Upper lobe of left lung (tissue), 6 donors: Measurements from ENCODE around the gene CLTCL1. TPM values are rescaled to one million over a fixed set of nuclear protein-coding genes. Genes with fewer than 3 reads are reported as not detected.

ENCODE experiments used
- ATAC-seq, 2 donors: fragments of 200-7000 bp; cut with Tn5 transposase; one replicate each; pipeline ENCODE4 v1.9.1; 2022; ENCODE audit warnings: mild to moderate bottlenecking in 2 of 2, moderate library complexity in 2 of 2; ENCODE audit not compliant: low FRiP score in 2 of 2
- DNase-seq, 2 donors: peaks; one replicate each; pipeline ENCODE4 v3.0.0-alpha.2; 2019 to 2020
- H3K27ac ChIP-seq, 4 donors: fragments of 200-600 bp; sonication (generic); one replicate each; pipeline ENCODE4 v1.5.1; 2016 to 2019
- H3K27me3 ChIP-seq, 4 donors: fragments of 200-600 bp; sonication (generic); one replicate each; pipeline ENCODE4 v1.5.1; 2017 to 2019
- H3K36me3 ChIP-seq, 4 donors: fragments of 200-600 bp; sonication (generic); one replicate each; pipeline ENCODE4 v1.5.1; 2016 to 2019
- H3K4me1 ChIP-seq, 4 donors: fragments of 200-600 bp; sonication (generic); one replicate each; pipeline ENCODE4 v1.5.1; 2018 to 2019
- H3K4me3 ChIP-seq, 4 donors: fragments of 200-600 bp; sonication (generic); one replicate each; pipeline ENCODE4 v1.5.1; 2017 to 2019; ENCODE audit warnings: mild to moderate bottlenecking in 2 of 4, moderate library complexity in 1 of 4
- H3K9me3 ChIP-seq, 4 donors: fragments of 200-600 bp; sonication (generic); one replicate each; pipeline ENCODE4 v1.5.1; 2018 to 2019
- CTCF ChIP-seq, 6 experiments: fragments of 450-650 bp in 4 of 6; fragments of 200-600 bp in 2 of 6; sonication (generic) in 2 of 6; IDR thresholded peaks; one replicate each; pipeline ENCODE4 v1.5.1; 2016 to 2019; ENCODE audit warnings: antibody characterized with exemption in 6 of 6
- EP300 ChIP-seq, 4 donors: sonication (generic); formaldehyde crosslinking; IDR thresholded peaks; one replicate each; pipeline ENCODE4 v1.5.1; 2017; ENCODE audit warnings: antibody characterized with exemption in 4 of 4, control low read depth in 2 of 4
- POLR2A ChIP-seq, 4 donors: fragments of 450-650 bp; IDR thresholded peaks; one replicate each; pipeline ENCODE4 v1.5.1; 2016 to 2017; ENCODE audit warnings: antibody characterized with exemption in 4 of 4, mild to moderate bottlenecking in 2 of 4
- POLR2AphosphoS5 ChIP-seq, 2 donors: sonication (generic); formaldehyde crosslinking; IDR thresholded peaks; one replicate each; pipeline ENCODE4 v1.5.1; 2017; ENCODE audit warnings: antibody characterized with exemption in 2 of 2
- WGBS, 2 donors: methylation state at CpG; one replicate each; pipeline ENCODE4 v1.1.5; 2017 to 2018; 5-methylcytosine and 5-hydroxymethylcytosine counted together
- total RNA-seq, 6 donors: library from RNA; depleted of rRNA in 4 of 6; stranded (reverse); fragments of >200 nt in 4 of 6; gene quantifications; one replicate each; pipeline versions ENCODE4 v1.1.0 to v1.2.1, GENCODE V29; 2016 to 2021
- donor health status: DM: no; HTN: no; CAD: no; lungs with moderate emphysema.
- donor health status: DM: no; HTN: yes; CAD: no; lungs with severe emphysema.

The CLTCL1 gene
- total RNA-seq, 6 donors from 2014 or later: 3.0 to 14.7 (median 6.0) TPM

GRCh38 chr22:19175602-19176174 is 115.8 kb downstream of the CLTCL1 start:
- ATAC-seq (no peak), DNase-seq (peak in 1 of 2 donors; percentile 79)
- no peak overlapping the region for H3K4me3 ChIP-seq
- TF ChIP-seq POLR2A (IDR thresholded peaks at IDR 0.05): no peak
- TF ChIP-seq CTCF (IDR thresholded peaks at IDR 0.05): no peak
- TF ChIP-seq EP300 (IDR thresholded peaks at IDR 0.05): no peak
- no peak for TF ChIP-seq POLR2AphosphoS5 (IDR thresholded peaks at IDR 0.05)
- H3K36me3 ChIP-seq: peaks cover 0 to 8% (median 0%) of the 10 kb centered on the region in 4 donors
- H3K9me3 ChIP-seq: no peaks in the 10 kb centered on the region
- peak overlapping the region in 1 of 4 donors; percentile 39 for H3K27ac ChIP-seq
- H3K27me3 ChIP-seq: no peaks in the 10 kb centered on the region
- 72 to 76% methylated on average over 6 to 19 of the region's 21 CpGs for WGBS, 2 donors
- H3K4me1 ChIP-seq: peaks cover 45 to 66% (median 51%) of the 10 kb centered on the region in 4 donors

GRCh38 chr22:19175026-19175601 is 116.4 kb downstream of the CLTCL1 start:
- no peak for ATAC-seq
- Histone ChIP-seq H3K27ac (peak overlapping the region in 3 of 4 donors; percentile 4 to 39 (median 14)), H3K4me3 (no peak overlapping the region), H3K4me1 (peaks cover 51 to 70% (median 55%) of the 10 kb centered on the region in 4 donors), H3K9me3 (no peaks in the 10 kb centered on the region), H3K27me3 (peaks cover 0 to 2% (median under 1%) of the 10 kb centered on the region in 4 donors), H3K36me3 (peaks cover 0 to 8% (median 0%) of the 10 kb centered on the region in 4 donors)
- WGBS, 2 donors: 83 to 90% methylated on average over 1 to 6 of the region's 7 CpGs
- TF ChIP-seq CTCF (IDR thresholded peaks at IDR 0.05) (no peak), POLR2AphosphoS5 (IDR thresholded peaks at IDR 0.05) (no peak), POLR2A (IDR thresholded peaks at IDR 0.05) (no peak), EP300 (IDR thresholded peaks at IDR 0.05) (no peak)
- DNase-seq: no peak

- WGBS, 2 donors: 52 to 55% methylated on average over 6 to 11 of the region's 14 CpGs
- peak overlapping the region in 3 of 4 donors; percentile 4 to 39 (median 14) for H3K27ac ChIP-seq
- H3K36me3 ChIP-seq: peaks cover 0 to 8% (median 0%) of the 10 kb centered on the region in 4 donors
- H3K9me3 ChIP-seq: no peaks in the 10 kb centered on the region
- H3K4me1 ChIP-seq: peaks cover 53 to 72% (median 58%) of the 10 kb centered on the region in 4 donors
- DNase-seq (no peak), ATAC-seq (no peak)
- no peak overlapping the region for H3K4me3 ChIP-seq
- peaks cover 0 to 9% (median 5%) of the 10 kb centered on the region in 4 donors for H3K27me3 ChIP-seq
- TF ChIP-seq EP300 (IDR thresholded peaks at IDR 0.05): no peak
- TF ChIP-seq POLR2A (IDR thresholded peaks at IDR 0.05): no peak
- TF ChIP-seq CTCF (IDR thresholded peaks at IDR 0.05): no peak
- no peak for TF ChIP-seq POLR2AphosphoS5 (IDR thresholded peaks at IDR 0.05)
These were observed 117.2 kb downstream of the CLTCL1 start for GRCh38 chr22:19174106-19175025.

- Histone ChIP-seq H3K36me3 (peaks cover 0 to 8% (median 0%) of the 10 kb centered on the region in 4 donors), H3K9me3 (no peaks in the 10 kb centered on the region), H3K4me3 (peak overlapping the region in 1 of 4 donors; percentile 75), H3K27ac (peak overlapping the region in 1 of 4 donors; percentile 39), H3K4me1 (peaks cover 51 to 72% (median 59%) of the 10 kb centered on the region in 4 donors), H3K27me3 (peaks cover 4 to 18% (median 12%) of the 10 kb centered on the region in 4 donors)
- ATAC-seq: no peak
- TF ChIP-seq CTCF (IDR thresholded peaks at IDR 0.05) (no peak), POLR2AphosphoS5 (IDR thresholded peaks at IDR 0.05) (no peak), POLR2A (IDR thresholded peaks at IDR 0.05) (no peak), EP300 (IDR thresholded peaks at IDR 0.05) (no peak)
- no peak for DNase-seq
- 67 to 75% methylated on average over 12 to 19 of the region's 19 CpGs for WGBS, 2 donors
These were observed 118.2 kb downstream of the CLTCL1 start for GRCh38 chr22:19173047-19174035.
